Mammary epithelial cell (primary cell): ENCODE data around the gene IGSF8.

Source experiments
- EZH2 ChIP-seq: IDR thresholded peaks from 2 replicates; pipeline ENCODE4 v1.6.1; 2012; ENCODE audit warnings: low read length, inconsistent platforms, borderline replicate concordance
- TF ChIP-seq, protein P1 (sequence below), 2 donors: IDR thresholded peaks in 1 of 2; conservative IDR thresholded peaks in 1 of 2; 2 replicates each; pipeline ENCODE4 v1.5.1; 2011 to 2012; ENCODE audit warnings: inconsistent platforms in 2 of 2, low read length in 2 of 2, mild to moderate bottlenecking in 2 of 2, control low read depth in 1 of 2, low read depth in 1 of 2; ENCODE audit not compliant: insufficient read depth in 1 of 2; ENCODE audit errors: extremely low read depth in 1 of 2

GRCh38 chr1:160056648-160057169, 41.7 kb downstream of the IGSF8 start:
- TF ChIP-seq EZH2, result no peak
- TF ChIP-seq, protein P1, sequence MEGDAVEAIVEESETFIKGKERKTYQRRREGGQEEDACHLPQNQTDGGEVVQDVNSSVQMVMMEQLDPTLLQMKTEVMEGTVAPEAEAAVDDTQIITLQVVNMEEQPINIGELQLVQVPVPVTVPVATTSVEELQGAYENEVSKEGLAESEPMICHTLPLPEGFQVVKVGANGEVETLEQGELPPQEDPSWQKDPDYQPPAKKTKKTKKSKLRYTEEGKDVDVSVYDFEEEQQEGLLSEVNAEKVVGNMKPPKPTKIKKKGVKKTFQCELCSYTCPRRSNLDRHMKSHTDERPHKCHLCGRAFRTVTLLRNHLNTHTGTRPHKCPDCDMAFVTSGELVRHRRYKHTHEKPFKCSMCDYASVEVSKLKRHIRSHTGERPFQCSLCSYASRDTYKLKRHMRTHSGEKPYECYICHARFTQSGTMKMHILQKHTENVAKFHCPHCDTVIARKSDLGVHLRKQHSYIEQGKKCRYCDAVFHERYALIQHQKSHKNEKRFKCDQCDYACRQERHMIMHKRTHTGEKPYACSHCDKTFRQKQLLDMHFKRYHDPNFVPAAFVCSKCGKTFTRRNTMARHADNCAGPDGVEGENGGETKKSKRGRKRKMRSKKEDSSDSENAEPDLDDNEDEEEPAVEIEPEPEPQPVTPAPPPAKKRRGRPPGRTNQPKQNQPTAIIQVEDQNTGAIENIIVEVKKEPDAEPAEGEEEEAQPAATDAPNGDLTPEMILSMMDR (conservative IDR thresholded peaks at IDR 0.05 in 1 of 2, IDR thresholded peaks at IDR 0.05 in 1 of 2; ENCODE audit: extremely low read depth in 1 of 2, insufficient read depth in 1 of 2, low read depth in 1 of 2, low read length in 2 of 2), result no peak
